HEK293T (cell line): ENCODE data around the gene MYO7A.

Experiments used
- CTCF ChIA-PET: fragments of 350-600 bp; formaldehyde crosslinking; extraction: SDS; loops from one replicate; lab custom pipeline; 2021; ENCODE audit warnings: antibody characterized with exemption, inconsistent platforms; lab: Yijun Ruan, JAX
- POLR2A ChIA-PET: fragments of 350-600 bp; formaldehyde crosslinking; extraction: SDS; loops from one replicate; lab custom pipeline; 2020; ENCODE audit warnings: antibody characterized with exemption, inconsistent platforms; lab: Yijun Ruan, JAX
- DNase-seq: peaks from one replicate; pipeline ENCODE4 v3.0.0; 2012; ENCODE audit warnings: mixed read lengths; ENCODE audit errors: extremely low spot score
- ARNT ChIP-seq: fragments of 450-650 bp; IDR thresholded peaks from 2 replicates; pipeline ENCODE4 v1.6.1; 2017; ENCODE audit warnings: mild to moderate bottlenecking
- BHLHE40 ChIP-seq: fragments of 450-650 bp; IDR thresholded peaks from 2 replicates; pipeline ENCODE4 v1.6.1; 2016; ENCODE audit warnings: mild to moderate bottlenecking, moderate library complexity, borderline replicate concordance
- CTBP1 ChIP-seq: fragments of 450-650 bp; IDR thresholded peaks from 2 replicates; pipeline ENCODE4 v1.6.1; 2016; ENCODE audit warnings: borderline replicate concordance
- ELF4 ChIP-seq: fragments of 450-650 bp; IDR thresholded peaks from 2 replicates; pipeline ENCODE4 v1.6.1; 2017; ENCODE audit warnings: antibody characterized with exemption
- FOXA1 ChIP-seq: fragments of 450-650 bp; IDR thresholded peaks from 2 replicates; pipeline ENCODE4 v1.6.1; 2016; ENCODE audit warnings: mild to moderate bottlenecking
- FOXK2 ChIP-seq: fragments of 450-650 bp; IDR thresholded peaks from 2 replicates; pipeline ENCODE4 v1.6.1; 2016; ENCODE audit warnings: mild to moderate bottlenecking
- FOXM1 ChIP-seq: fragments of 450-650 bp; IDR thresholded peaks from 2 replicates; pipeline ENCODE4 v1.6.1; 2017; ENCODE audit warnings: mild to moderate bottlenecking, borderline replicate concordance
- HDGF ChIP-seq: fragments of 450-650 bp; IDR thresholded peaks from 2 replicates; pipeline ENCODE4 v1.6.1; 2017; ENCODE audit warnings: antibody characterized with exemption, borderline replicate concordance
- L3MBTL2 ChIP-seq: fragments of 450-650 bp; conservative IDR thresholded peaks from 2 replicates; pipeline ENCODE4 v1.6.1; 2016; ENCODE audit warnings: mild to moderate bottlenecking
- LEF1 ChIP-seq: fragments of 450-650 bp; IDR thresholded peaks from 2 replicates; pipeline ENCODE4 v1.6.1; 2017; ENCODE audit warnings: mild to moderate bottlenecking, borderline replicate concordance
- NFRKB ChIP-seq: fragments of 450-650 bp; IDR thresholded peaks from 2 replicates; pipeline ENCODE4 v1.6.1; 2016; ENCODE audit warnings: mild to moderate bottlenecking, moderate library complexity
- SP1 ChIP-seq: fragments of 450-650 bp; IDR thresholded peaks from 2 replicates; pipeline ENCODE4 v1.6.1; 2017
- SUZ12 ChIP-seq: fragments of 450-650 bp; IDR thresholded peaks from 2 replicates; pipeline ENCODE4 v1.6.1; 2016; ENCODE audit warnings: mild to moderate bottlenecking
- TARDBP ChIP-seq: fragments of 450-650 bp; IDR thresholded peaks from 2 replicates; pipeline ENCODE4 v1.6.1; 2016
- ZNF384 ChIP-seq: fragments of 450-650 bp; IDR thresholded peaks from 2 replicates; pipeline ENCODE4 v1.6.1; 2016
- TF ChIP-seq, protein P1 (sequence below): fragments of 450-650 bp; IDR thresholded peaks from 2 replicates; pipeline ENCODE4 v1.6.1; 2016

MYO7A gene

DNA sequence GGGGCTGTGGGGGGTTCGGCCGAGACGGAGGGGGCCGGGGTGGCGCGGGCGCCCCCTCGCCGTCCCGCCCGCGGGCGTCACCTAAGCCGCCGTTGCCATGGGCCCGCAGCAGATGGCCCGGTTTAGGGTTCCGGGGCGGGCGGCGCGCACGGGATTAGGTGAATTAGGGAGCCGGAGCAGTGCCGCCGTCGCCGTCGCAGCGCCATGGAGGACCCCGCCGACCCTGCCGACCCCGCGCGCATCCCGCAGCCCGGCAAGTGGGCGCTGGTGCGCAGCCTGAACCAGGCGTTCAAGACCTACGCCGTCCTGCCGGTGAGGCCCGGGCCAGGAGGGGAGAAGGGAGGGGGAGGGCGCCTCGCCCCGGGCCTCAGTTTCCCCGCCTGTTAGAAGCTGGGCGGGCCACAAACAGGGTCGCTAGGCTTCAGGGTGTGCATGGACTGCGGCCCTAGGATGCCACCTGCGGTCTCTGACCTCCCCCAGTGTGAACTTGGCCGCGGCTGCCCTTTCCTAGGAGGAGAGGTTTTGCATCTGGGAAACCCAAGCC lies 10.1 kb downstream of the MYO7A start:
- POLR2A ChIA-PET, result no interaction called here
- CTCF ChIA-PET, result no interaction called here
- no peak for DNase-seq

DNA sequence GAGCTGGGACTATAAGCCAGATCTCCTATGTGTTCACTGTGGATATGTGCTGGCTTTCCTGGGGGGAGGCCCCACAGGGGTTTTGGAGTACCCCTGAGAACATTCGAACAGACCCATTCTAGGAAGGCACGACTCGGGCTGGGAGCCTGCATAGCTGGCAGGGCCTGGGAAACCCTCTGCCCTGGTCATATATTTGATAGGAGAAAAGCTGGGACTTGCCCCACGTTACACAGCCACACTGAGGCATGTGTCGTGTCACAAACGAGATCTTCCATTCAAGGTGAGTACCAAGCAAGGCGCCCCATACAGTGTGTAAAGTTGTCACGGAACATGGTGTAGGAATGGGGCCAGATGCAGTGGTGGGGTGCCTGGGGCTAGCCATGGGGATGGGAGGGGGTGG lies 11.2 kb downstream of the MYO7A start:
- ChIA-PET CTCF (no interaction called here), POLR2A (no interaction called here)
- DNase-seq, result no peak

More for the DNA sequence above, 10.1 kb downstream of the MYO7A start:
- TF ChIP-seq FOXM1, result no peak
- TF ChIP-seq ELF4, result no peak
- no peak for TF ChIP-seq NFRKB
- no peak for TF ChIP-seq ARNT
- TF ChIP-seq CTBP1, result no peak
- no peak for TF ChIP-seq SUZ12
- TF ChIP-seq, protein P1, sequence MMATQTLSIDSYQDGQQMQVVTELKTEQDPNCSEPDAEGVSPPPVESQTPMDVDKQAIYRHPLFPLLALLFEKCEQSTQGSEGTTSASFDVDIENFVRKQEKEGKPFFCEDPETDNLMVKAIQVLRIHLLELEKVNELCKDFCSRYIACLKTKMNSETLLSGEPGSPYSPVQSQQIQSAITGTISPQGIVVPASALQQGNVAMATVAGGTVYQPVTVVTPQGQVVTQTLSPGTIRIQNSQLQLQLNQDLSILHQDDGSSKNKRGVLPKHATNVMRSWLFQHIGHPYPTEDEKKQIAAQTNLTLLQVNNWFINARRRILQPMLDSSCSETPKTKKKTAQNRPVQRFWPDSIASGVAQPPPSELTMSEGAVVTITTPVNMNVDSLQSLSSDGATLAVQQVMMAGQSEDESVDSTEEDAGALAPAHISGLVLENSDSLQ, result no peak
- TF ChIP-seq TARDBP, result no peak
- no peak for TF ChIP-seq SP1
- TF ChIP-seq ZNF384, result no peak
- no peak for TF ChIP-seq FOXK2
- no peak for TF ChIP-seq LEF1
- TF ChIP-seq BHLHE40, result no peak
- TF ChIP-seq HDGF, result no peak
- no peak for TF ChIP-seq FOXA1

DNA sequence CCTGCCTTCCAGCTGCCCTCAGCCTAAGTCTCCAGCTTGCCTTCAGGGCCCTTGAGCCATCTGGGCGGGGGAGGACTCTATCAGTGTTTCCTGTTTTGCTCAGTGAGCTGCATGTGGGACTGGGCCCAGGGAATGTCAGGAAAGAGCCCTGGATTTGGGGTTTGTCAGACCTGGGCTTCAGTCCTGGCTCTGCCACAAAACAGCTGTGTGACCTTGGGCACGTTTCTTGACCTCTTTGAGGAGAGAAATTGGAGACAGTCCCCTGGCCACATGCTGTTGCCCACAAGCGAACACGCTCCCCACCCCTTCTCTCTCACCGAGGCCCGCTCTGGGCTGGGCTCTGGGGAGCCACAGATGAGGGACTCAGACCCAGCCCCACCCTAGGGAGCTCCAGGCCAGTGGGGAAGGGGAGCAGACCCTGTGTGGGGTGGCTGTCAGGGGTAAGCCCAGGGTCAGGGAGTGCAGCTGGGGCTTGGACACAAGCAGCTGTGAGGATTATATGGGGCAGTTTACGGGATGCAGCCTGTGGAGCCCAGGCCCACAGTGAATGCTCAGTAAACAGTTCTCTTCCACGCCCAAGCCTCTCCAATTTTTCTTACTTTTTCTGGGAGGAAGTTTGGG lies 12.3 kb downstream of the MYO7A start:
- ChIA-PET POLR2A (no interaction called here), CTCF (no interaction called here)
- DNase-seq, result no peak
- TF ChIP-seq L3MBTL2 (no peak), SUZ12 (no peak), FOXK2 (no peak), TARDBP (no peak), FOXM1 (no peak), NFRKB (no peak), ELF4 (no peak), BHLHE40 (no peak), ARNT (no peak), FOXA1 (no peak), ZNF384 (no peak), SP1 (no peak), CTBP1 (no peak), HDGF (no peak), LEF1 (no peak)
- TF ChIP-seq, protein P1, result no peak

More for the DNA sequence above, 11.2 kb downstream of the MYO7A start:
- TF ChIP-seq FOXA1 (no peak), ELF4 (no peak), LEF1 (no peak), CTBP1 (no peak), ARNT (no peak), BHLHE40 (no peak), FOXM1 (no peak), SUZ12 (no peak), ZNF384 (no peak), HDGF (no peak), NFRKB (no peak), FOXK2 (no peak), TARDBP (no peak), L3MBTL2 (no peak)
- TF ChIP-seq, protein P1, result no peak

DNA sequence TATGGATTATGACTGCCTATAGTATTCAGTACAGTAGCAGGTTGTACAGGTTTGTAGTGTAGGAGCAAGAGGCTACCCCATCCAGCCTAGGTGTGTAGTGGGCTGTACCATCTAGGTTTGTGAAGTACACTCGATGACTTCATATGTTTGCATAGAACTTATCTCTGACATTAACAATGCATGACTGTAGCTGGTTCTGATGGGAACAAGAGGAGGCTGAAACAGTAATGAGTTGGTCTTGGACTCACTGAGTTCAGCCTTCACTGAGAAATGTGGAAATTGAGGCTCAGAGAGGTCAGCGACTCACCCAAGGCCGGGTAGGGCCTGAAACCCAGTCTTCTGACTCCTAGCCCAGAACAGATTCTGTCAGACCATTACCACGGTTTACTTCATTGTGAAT lies 13.0 kb downstream of the MYO7A start:
- POLR2A ChIA-PET, result no interaction called here
- TF ChIP-seq TARDBP (no peak), ZNF384 (no peak), L3MBTL2 (no peak), LEF1 (no peak), SUZ12 (no peak), HDGF (no peak), FOXK2 (no peak), SP1 (no peak), FOXM1 (no peak), ARNT (no peak), BHLHE40 (no peak), NFRKB (no peak), CTBP1 (no peak), FOXA1 (no peak), ELF4 (no peak)
- TF ChIP-seq, protein P1, result no peak
- CTCF ChIA-PET, result no interaction called here
- DNase-seq, result no peak

DNA sequence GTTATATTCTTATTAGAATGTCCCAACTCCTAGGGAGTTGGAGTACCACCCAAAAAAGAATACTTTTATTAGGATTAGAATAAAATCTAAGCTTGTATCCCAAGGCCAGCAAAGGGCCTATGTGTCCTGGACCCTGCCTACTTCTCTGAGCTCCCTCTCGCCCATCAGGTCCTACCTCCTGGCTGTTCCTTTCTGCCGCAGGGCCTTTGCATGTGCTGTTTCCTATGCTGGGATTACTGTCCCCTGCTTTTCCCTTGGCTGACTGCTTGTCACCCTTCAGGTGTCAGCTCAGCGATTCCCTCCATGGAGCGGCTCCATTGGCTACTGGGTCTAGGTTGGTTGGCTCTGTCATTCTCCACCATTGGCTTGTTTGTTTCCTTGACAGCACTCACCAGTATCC lies 13.4 kb downstream of the MYO7A start:
- no peak for TF ChIP-seq SP1
- no peak for TF ChIP-seq FOXA1
- no peak for TF ChIP-seq SUZ12
- TF ChIP-seq HDGF, result no peak
- TF ChIP-seq TARDBP, result no peak
- TF ChIP-seq LEF1, result no peak
- no peak for TF ChIP-seq L3MBTL2
- TF ChIP-seq, protein P1, result no peak
- TF ChIP-seq CTBP1, result no peak
- no peak for TF ChIP-seq BHLHE40
- CTCF ChIA-PET, result no interaction called here
- no peak for DNase-seq
- POLR2A ChIA-PET, result no interaction called here
